Mucosa of stomach (tissue), 1 donor: Measurements from ENCODE around the gene PRDM15.

Experiments
- H3K27me3 ChIP-seq: one replicate; pipeline ENCODE4 v1.7.0; 2013; ENCODE audit warnings: mild to moderate bottlenecking, low read length; ENCODE audit not compliant: control insufficient read depth, insufficient read depth
- H3K36me3 ChIP-seq: one replicate; pipeline ENCODE4 v1.7.0; 2013; ENCODE audit warnings: low read length; ENCODE audit not compliant: control insufficient read depth, insufficient read depth
- H3K4me1 ChIP-seq: one replicate; pipeline ENCODE4 v1.7.0; 2013; ENCODE audit warnings: mild to moderate bottlenecking, low read length; ENCODE audit not compliant: control insufficient read depth, insufficient read depth
- H3K4me3 ChIP-seq: one replicate; pipeline ENCODE4 v1.7.0; 2013; ENCODE audit warnings: low read length
- H3K9ac ChIP-seq: one replicate; pipeline ENCODE4 v1.7.0; 2013; ENCODE audit warnings: mild to moderate bottlenecking, low read length, moderate library complexity
- H3K9me3 ChIP-seq: one replicate; pipeline ENCODE4 v1.7.0; 2013; ENCODE audit warnings: mild to moderate bottlenecking, low read length, moderate library complexity; ENCODE audit not compliant: control insufficient read depth
- donor health status: Pancreatic carcinoma.

PRDM15 gene

DNA sequence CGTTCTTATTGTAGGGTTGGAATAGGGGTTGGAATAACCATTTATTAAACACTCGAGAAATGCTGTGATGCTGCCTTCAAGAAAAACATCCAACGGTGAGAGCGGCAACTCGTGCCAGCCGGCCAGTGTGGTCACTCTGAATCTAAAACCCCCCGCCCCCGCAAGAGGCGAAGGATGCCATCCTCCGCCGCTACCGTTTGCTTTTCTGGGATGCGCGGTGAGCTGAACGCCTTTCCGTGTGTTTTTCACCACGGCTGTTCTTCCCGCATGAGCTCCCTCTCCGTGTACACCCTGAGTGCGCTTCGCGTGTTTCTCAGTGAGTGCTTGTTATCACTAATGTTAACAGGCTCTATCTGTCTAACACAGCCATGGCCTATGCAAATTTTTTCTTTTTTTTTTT is 70.3 kb downstream of the PRDM15 start:
- Histone ChIP-seq H3K36me3 (no peaks in the 10 kb centered on the region), H3K4me1 (no peaks in the 10 kb centered on the region)

DNA sequence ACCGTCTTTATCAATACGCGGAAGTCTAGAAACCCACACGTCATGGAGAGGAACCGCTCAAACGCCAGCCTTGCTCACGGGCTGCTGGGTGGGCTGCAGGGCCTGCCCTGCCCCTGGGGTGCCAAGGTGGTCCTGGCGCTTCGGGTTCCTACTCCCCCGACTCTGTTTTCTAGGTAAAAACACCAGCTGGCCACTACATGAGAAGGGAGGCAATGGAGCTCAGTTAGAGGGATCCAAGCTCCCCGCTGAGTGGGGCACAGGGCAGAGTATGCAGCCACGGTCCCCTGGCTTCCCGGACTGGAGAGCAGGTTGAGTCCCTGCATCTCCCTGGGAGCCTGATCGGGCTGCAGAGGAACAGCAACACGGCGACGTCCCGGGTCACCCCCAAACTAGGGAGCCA is 71.0 kb downstream of the PRDM15 start:
- no peak overlapping the region for H3K9ac ChIP-seq
- H3K9me3 ChIP-seq = no peaks in the 10 kb centered on the region
- no peaks in the 10 kb centered on the region for H3K27me3 ChIP-seq
- no peaks in the 10 kb centered on the region for H3K36me3 ChIP-seq
- no peak overlapping the region for H3K4me3 ChIP-seq
- no peaks in the 10 kb centered on the region for H3K4me1 ChIP-seq

More for the DNA sequence above, 70.3 kb downstream of the PRDM15 start:
- H3K9me3 ChIP-seq = no peaks in the 10 kb centered on the region
- H3K4me3 ChIP-seq = no peak overlapping the region
- no peaks in the 10 kb centered on the region for H3K27me3 ChIP-seq
- no peak overlapping the region for H3K9ac ChIP-seq

DNA sequence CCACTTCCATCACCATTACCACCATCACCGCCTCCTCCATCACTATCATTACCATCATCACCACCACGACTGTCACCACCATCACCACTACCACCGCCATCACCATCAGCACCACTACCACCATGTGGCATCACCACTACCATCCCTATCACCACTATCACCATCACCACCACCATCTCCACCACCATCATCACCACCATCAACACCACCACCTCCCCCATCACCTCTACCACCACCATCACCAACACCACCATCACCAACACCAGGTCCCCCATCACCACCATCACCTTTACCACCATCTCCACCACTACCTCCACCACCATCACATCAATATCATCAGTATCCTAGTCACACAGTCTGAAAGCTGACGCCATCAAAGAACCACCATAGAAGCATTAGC is 72.4 kb downstream of the PRDM15 start:
- Histone ChIP-seq H3K4me1 (no peaks in the 10 kb centered on the region), H3K36me3 (no peaks in the 10 kb centered on the region), H3K9ac (no peak overlapping the region), H3K27me3 (no peaks in the 10 kb centered on the region), H3K9me3 (no peaks in the 10 kb centered on the region), H3K4me3 (no peak overlapping the region)

DNA sequence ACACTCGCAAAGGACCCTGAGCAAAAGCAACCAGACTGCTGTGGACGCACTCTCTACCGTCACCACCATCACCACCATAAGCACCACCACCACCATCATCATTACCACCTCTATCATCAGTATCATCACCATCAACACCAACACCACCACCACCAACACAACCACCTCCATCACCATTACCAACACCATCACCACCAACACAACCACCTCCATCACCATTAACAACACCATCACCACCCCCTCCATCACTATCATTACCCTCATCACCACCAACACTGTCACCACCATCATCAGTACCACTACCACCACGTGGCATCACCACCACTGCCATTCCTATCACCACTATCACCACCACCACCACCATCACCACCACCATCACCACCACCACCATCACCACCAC is 73.5 kb downstream of the PRDM15 start:
- Histone ChIP-seq H3K4me1 (no peaks in the 10 kb centered on the region), H3K36me3 (no peaks in the 10 kb centered on the region), H3K9me3 (no peaks in the 10 kb centered on the region), H3K27me3 (no peaks in the 10 kb centered on the region), H3K9ac (no peak overlapping the region), H3K4me3 (no peak overlapping the region)

DNA sequence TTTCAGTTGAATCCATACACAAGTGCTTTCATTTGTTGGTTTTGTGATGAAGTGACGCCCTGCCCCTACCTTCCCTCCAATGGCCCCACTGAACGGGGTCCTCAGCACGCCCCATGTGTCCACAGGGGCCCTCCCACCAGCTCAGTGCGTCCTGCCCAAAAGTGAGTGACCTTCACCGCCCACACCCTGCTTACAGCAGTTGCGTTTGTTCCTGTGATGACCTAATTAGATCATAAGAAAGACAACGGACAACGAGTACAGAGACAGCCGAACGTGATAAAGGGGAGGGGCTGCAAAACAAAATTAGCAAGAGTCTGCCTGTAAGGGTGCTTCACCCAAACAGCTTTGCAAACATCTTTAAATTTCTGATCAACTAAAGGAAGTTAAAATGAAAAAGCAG is 74.1 kb downstream of the PRDM15 start:
- no peak overlapping the region for H3K4me3 ChIP-seq
- H3K36me3 ChIP-seq = no peaks in the 10 kb centered on the region
- H3K9ac ChIP-seq = no peak overlapping the region
- H3K27me3 ChIP-seq = no peaks in the 10 kb centered on the region
- H3K4me1 ChIP-seq = no peaks in the 10 kb centered on the region
- H3K9me3 ChIP-seq = no peaks in the 10 kb centered on the region

DNA sequence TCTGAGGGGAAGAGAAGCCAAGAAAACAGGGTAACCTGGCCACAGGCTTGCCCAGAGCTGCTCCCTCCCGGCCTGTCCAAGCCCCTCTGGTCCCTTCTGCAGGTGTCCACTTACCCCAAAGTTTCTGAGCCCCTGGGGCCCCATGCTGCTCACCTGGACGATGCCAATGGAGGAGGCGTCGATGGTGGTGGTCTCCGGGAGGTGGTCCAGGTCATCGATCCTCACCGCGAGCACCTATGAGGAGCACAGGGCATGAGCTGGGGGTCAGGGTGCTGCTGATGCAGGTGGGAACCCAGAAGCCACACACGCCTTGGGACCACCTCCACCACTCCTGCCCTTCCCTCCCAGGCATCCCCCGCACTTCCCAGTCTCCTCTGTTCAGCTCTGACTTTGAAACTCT is 74.8 kb downstream of the PRDM15 start:
- Histone ChIP-seq H3K4me1 (no peaks in the 10 kb centered on the region), H3K4me3 (no peak overlapping the region), H3K9me3 (no peaks in the 10 kb centered on the region), H3K27me3 (no peaks in the 10 kb centered on the region), H3K9ac (no peak overlapping the region), H3K36me3 (no peaks in the 10 kb centered on the region)

DNA sequence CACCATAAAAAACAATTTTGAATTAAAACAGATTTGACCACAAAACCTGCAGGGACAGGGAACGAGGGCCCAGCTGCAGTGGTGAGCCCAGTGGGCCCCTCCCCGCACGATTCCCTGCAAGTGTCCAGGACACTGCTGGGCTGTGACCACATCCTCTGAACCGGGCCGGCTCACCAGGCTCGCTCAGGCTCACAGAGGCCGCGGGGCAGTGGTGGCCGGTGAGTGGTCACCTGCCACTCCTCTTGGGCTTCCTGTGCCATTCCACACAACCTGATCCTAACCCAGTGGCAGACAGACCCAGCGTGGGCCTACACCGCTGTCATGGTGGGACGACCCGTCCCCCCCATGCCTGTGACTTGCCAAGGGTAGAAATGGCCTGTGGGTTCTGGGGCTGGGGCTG is 75.8 kb downstream of the PRDM15 start:
- no peaks in the 10 kb centered on the region for H3K27me3 ChIP-seq
- no peaks in the 10 kb centered on the region for H3K36me3 ChIP-seq
- H3K9ac ChIP-seq = no peak overlapping the region
- no peaks in the 10 kb centered on the region for H3K4me1 ChIP-seq
- H3K4me3 ChIP-seq = no peak overlapping the region
- H3K9me3 ChIP-seq = no peaks in the 10 kb centered on the region

DNA sequence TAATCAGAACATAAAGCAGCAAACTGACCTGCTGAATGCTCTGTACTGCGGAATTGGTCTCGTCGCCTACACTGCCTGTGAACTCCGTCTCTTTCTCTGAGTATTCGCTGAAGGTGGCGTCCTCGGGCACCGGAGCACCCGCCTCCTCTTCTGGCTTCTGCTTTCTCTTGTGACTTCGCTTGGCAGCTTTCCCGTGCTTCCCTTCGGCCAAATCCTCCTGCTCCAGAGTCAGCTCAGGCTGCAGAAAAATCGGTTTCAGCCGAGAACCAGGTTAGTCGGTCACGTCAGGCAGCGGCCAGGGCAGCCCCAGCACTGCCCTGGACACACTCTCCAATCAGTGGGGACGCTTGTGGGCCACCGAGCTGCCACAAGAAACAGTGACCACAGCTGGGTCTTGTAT is 76.5 kb downstream of the PRDM15 start:
- Histone ChIP-seq H3K4me3 (no peak overlapping the region), H3K9me3 (no peaks in the 10 kb centered on the region), H3K4me1 (no peaks in the 10 kb centered on the region), H3K36me3 (no peaks in the 10 kb centered on the region), H3K9ac (no peak overlapping the region), H3K27me3 (no peaks in the 10 kb centered on the region)

DNA sequence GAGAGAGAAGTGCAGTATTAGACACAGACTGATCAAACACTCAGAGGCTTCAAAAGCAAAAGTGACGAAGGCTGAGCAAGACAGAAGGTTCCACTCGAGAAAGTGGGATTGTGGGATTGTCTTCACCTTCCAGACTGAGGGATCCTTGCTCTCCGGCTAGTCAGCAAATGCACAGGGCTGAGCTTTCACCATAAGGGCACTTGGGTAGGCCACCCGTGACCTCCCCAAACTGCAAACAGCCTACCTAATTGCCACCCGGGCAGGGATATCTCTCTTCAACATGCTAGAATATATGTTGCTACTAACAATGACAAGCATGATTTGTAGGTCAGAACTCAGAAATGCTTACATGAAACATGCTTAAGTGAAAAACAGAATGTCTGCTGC is 77.0 kb downstream of the PRDM15 start:
- no peaks in the 10 kb centered on the region for H3K27me3 ChIP-seq
- no peak overlapping the region for H3K4me3 ChIP-seq
- no peak overlapping the region for H3K9ac ChIP-seq
- H3K4me1 ChIP-seq = no peaks in the 10 kb centered on the region
- H3K36me3 ChIP-seq = no peaks in the 10 kb centered on the region
- no peaks in the 10 kb centered on the region for H3K9me3 ChIP-seq

DNA sequence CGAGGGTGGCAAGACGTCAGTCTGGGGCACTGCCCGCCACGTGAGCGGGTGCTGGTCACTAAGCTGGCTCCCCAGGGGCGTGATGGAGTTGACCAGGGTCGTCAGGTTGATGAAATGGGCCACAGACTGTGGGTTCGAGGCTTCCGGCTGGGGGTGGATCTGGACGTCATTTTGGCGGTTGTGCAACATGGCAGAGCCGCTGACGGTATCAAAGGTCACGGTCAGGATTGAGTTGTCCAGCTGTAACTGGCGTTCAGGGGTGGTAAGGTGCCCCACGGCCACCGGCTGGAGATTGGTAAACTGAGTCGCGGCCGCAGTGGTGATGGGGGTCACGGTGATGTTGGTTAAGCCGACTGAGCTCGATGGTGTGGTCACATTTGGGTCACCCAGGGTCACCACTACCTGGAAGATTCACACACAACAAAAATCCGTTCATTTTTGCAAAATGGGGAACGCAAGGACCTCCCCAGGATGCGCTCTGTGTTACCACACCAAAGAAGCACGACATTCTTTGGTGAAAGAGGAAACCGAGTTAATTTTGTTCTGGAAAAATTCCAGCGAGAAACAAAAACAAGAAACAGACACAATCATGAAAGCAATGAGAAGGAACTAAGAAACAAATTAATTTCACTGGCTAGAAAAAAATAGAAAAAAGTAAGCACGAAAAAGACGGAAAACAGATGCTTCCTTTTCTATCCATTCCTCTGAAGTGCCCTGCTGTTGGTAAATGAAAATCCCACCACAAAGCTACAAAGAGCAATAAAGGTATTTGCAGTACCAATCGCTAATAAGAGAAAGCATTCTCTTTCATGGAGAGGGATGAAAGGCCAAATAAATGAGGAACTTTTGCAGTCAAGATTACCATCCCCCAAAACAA is 77.6 kb downstream of the PRDM15 start:
- Histone ChIP-seq H3K9ac (no peak overlapping the region), H3K4me1 (no peaks in the 10 kb centered on the region), H3K36me3 (no peaks in the 10 kb centered on the region), H3K9me3 (no peaks in the 10 kb centered on the region), H3K4me3 (no peak overlapping the region), H3K27me3 (no peaks in the 10 kb centered on the region)

DNA sequence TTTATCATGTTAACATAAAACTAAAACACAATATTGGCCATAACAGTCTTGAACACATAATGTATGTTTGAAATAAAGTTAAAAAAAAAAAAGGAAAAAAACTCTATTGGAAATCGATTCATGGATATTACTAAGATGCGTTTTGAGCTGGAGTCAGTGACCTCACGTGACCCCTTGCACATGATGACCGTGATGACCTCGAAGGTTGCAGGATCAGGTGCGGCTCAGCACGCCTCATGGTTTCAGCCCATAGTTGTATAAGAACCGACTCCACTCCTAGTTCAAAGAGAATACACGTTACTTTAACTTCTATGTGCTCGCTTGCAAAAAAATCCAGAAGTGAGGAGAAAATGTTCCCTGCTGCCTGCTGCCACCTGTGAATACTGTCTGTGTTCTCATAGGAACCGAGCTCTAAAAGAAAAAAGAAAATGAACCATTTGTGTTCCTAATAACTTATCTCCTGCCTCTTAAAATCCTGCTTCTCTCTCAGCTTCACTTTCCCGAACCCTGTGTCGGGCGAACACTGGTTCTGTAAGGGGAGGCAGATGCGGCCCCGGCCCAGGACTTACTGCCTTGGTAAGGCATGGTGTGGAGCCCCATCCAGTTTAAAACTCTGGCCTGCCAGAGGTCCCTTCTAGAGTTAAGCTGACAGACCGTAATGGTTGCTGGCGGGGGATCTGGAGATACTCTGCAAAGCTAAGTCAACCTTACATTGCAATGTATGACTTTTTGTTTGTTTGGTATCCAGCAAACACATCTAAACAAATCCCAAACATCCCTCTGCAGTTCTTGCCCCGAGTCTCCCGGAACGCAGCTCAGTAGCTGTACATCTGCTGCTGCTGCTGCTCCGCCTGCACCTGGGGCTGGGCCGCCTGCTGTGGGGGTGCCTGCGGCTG is 78.5 kb downstream of the PRDM15 start:
- Histone ChIP-seq H3K4me1 (no peaks in the 10 kb centered on the region), H3K36me3 (no peaks in the 10 kb centered on the region), H3K4me3 (no peak overlapping the region), H3K9me3 (no peaks in the 10 kb centered on the region), H3K9ac (no peak overlapping the region), H3K27me3 (no peaks in the 10 kb centered on the region)

DNA sequence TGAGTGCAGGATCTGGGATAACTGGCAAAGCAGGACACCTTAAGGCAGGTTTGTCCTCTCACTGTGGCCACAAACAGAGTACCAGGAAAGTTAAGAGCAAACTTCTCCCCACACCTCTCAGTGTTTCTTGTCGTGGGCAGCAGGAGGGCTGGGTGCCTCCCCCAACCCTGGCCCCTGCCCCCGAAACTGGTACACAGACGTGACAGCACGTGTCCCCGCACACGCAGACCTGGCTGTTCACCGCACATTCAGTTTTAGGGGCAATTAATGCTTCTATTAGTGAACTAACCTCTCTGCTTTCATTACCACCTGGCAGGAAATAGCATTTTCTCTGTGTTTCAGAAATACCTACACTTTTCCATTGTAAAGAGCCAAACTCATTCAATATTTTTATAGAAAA is 79.4 kb downstream of the PRDM15 start:
- Histone ChIP-seq H3K36me3 (no peaks in the 10 kb centered on the region), H3K4me3 (no peak overlapping the region), H3K4me1 (no peaks in the 10 kb centered on the region), H3K27me3 (no peaks in the 10 kb centered on the region), H3K9me3 (no peaks in the 10 kb centered on the region), H3K9ac (no peak overlapping the region)
